ENCODE results near the gene ARF3.

Gene ARF3

GRCh38 chr12:48982397-48983080 lies 25.3 kb upstream of the ARF3 start:
- TF ChIP-seq CTCF (conservative IDR thresholded peaks at IDR 0.05; ENCODE audit: low read length), result no peak
- TF ChIP-seq EZH2phosphoT487 (IDR thresholded peaks at IDR 0.05; ENCODE audit: borderline replicate concordance), result no peak
- Histone ChIP-seq H3K36me3 (ENCODE audit: insufficient read depth, low read length) (no peaks in the 10 kb centered on the region), H3K4me1 (ENCODE audit: insufficient read depth, low read length, poor library complexity, severe bottlenecking) (peaks cover 3% of the 10 kb centered on the region), H3K9me3 (ENCODE audit: insufficient read depth, low read depth, low read length) (no peaks in the 10 kb centered on the region), H3K27me3 (ENCODE audit: insufficient read depth, low read length, poor library complexity, severe bottlenecking) (no peaks in the 10 kb centered on the region), H3K9me2 (replicated peaks; ENCODE audit: low read depth, low read length) (no peaks in the 10 kb centered on the region), H3K9ac (ENCODE audit: low read depth, low read length, poor library complexity, severe bottlenecking) (no peak overlapping the region), H3K4me2 (ENCODE audit: low read depth, low read length, poor library complexity, severe bottlenecking) (no peak overlapping the region), H3K4me3 (ENCODE audit: low read length, poor library complexity, severe bottlenecking) (no peak overlapping the region), H3K79me2 (ENCODE audit: insufficient read depth, low read length) (no peaks in the 10 kb centered on the region), H4K20me1 (ENCODE audit: insufficient read depth, low read length, poor library complexity, severe bottlenecking) (no peaks in the 10 kb centered on the region), H2AFZ (ENCODE audit: low read length) (no peak overlapping the region), H3F3A (ENCODE audit: low read depth) (no peaks in the 10 kb centered on the region)

GRCh38 chr12:48981757-48982157 lies 24.5 kb upstream of the ARF3 start:
- H3K36me3 ChIP-seq (ENCODE audit: insufficient read depth, low read length), result no peaks in the 10 kb centered on the region
- H3K9me2 ChIP-seq (replicated peaks; ENCODE audit: low read depth, low read length), result no peaks in the 10 kb centered on the region
- H3K79me2 ChIP-seq (ENCODE audit: insufficient read depth, low read length), result no peaks in the 10 kb centered on the region
- H3K27me3 ChIP-seq (ENCODE audit: insufficient read depth, low read length, poor library complexity, severe bottlenecking), result no peaks in the 10 kb centered on the region
- H4K20me1 ChIP-seq (ENCODE audit: insufficient read depth, low read length, poor library complexity, severe bottlenecking), result no peaks in the 10 kb centered on the region
- H2AFZ ChIP-seq (ENCODE audit: low read length), result no peak overlapping the region
- no peaks in the 10 kb centered on the region for H3K9me3 ChIP-seq (ENCODE audit: insufficient read depth, low read depth, low read length)
- no peak overlapping the region for H3K9ac ChIP-seq (ENCODE audit: low read depth, low read length, poor library complexity, severe bottlenecking)
- H3K4me3 ChIP-seq (ENCODE audit: low read length, poor library complexity, severe bottlenecking), result no peak overlapping the region
- peaks cover 4% of the 10 kb centered on the region for H3K4me1 ChIP-seq (ENCODE audit: insufficient read depth, low read length, poor library complexity, severe bottlenecking)
- H3F3A ChIP-seq (ENCODE audit: low read depth), result no peaks in the 10 kb centered on the region
- TF ChIP-seq CTCF (conservative IDR thresholded peaks at IDR 0.05; ENCODE audit: low read length), result no peak
- TF ChIP-seq EZH2phosphoT487 (IDR thresholded peaks at IDR 0.05; ENCODE audit: borderline replicate concordance), result no peak
- no peak overlapping the region for H3K4me2 ChIP-seq (ENCODE audit: low read depth, low read length, poor library complexity, severe bottlenecking)

- Histone ChIP-seq H3K27me3 (ENCODE audit: insufficient read depth, low read length, poor library complexity, severe bottlenecking) (no peaks in the 10 kb centered on the region), H3K9me3 (ENCODE audit: insufficient read depth, low read depth, low read length) (no peaks in the 10 kb centered on the region), H3K9ac (ENCODE audit: low read depth, low read length, poor library complexity, severe bottlenecking) (no peak overlapping the region), H3K9me2 (replicated peaks; ENCODE audit: low read depth, low read length) (no peaks in the 10 kb centered on the region), H3K4me1 (ENCODE audit: insufficient read depth, low read length, poor library complexity, severe bottlenecking) (peaks cover 4% of the 10 kb centered on the region), H2AFZ (ENCODE audit: low read length) (no peak overlapping the region), H3K4me2 (ENCODE audit: low read depth, low read length, poor library complexity, severe bottlenecking) (no peak overlapping the region), H4K20me1 (ENCODE audit: insufficient read depth, low read length, poor library complexity, severe bottlenecking) (no peaks in the 10 kb centered on the region), H3K4me3 (ENCODE audit: low read length, poor library complexity, severe bottlenecking) (no peak overlapping the region), H3K36me3 (ENCODE audit: insufficient read depth, low read length) (no peaks in the 10 kb centered on the region), H3K79me2 (ENCODE audit: insufficient read depth, low read length) (no peaks in the 10 kb centered on the region), H3F3A (ENCODE audit: low read depth) (no peaks in the 10 kb centered on the region)
- TF ChIP-seq EZH2phosphoT487 (IDR thresholded peaks at IDR 0.05; ENCODE audit: borderline replicate concordance), result no peak
- no peak for TF ChIP-seq CTCF (conservative IDR thresholded peaks at IDR 0.05; ENCODE audit: low read length)
These were observed 23.9 kb upstream of the ARF3 start for GRCh38 chr12:48980953-48981756.
